HepG2 (cell line): ENCODE measurements around the gene PKMYT1. TPM values are rescaled to one million over a fixed set of nuclear protein-coding genes. Genes with fewer than 3 reads are reported as not detected.

ENCODE experiments used
- BCL6 ChIP-seq: IDR thresholded peaks from 2 replicates; pipeline ENCODE4 v1.6.1; 2016; ENCODE audit warnings: missing genetic modification reagents, missing compliant biosample characterization
- CBX5 ChIP-seq: sonication (generic); formaldehyde crosslinking; IDR thresholded peaks from 2 replicates; pipeline ENCODE4 v1.4.0; 2020; ENCODE audit warnings: missing genetic modification reagents, borderline replicate concordance
- CENPT ChIP-seq: sonication (generic); formaldehyde crosslinking; IDR thresholded peaks from 2 replicates; pipeline ENCODE4 v1.8.0; 2022; ENCODE audit warnings: low read depth, mild to moderate bottlenecking, moderate library complexity, missing genetic modification reagents
- CREBL2 ChIP-seq: sonication (generic); formaldehyde crosslinking; IDR thresholded peaks from 2 replicates; pipeline ENCODE4 v1.8.1; 2023; ENCODE audit warnings: missing genetic modification reagents, mild to moderate bottlenecking, borderline replicate concordance
- DNMT1 ChIP-seq: sonication (generic); formaldehyde crosslinking; IDR thresholded peaks from 2 replicates; pipeline ENCODE4 v1.5.1; 2020; ENCODE audit warnings: mild to moderate bottlenecking, missing genetic modification reagents
- ELF3 ChIP-seq: IDR thresholded peaks from 2 replicates; pipeline ENCODE4 v1.6.1; 2016; ENCODE audit warnings: missing genetic modification reagents, missing compliant biosample characterization
- FOXM1 ChIP-seq: sonication (generic); formaldehyde crosslinking; IDR thresholded peaks from 2 replicates; pipeline ENCODE4 v1.5.0; 2020; ENCODE audit warnings: missing genetic modification reagents
- HIVEP1 ChIP-seq: sonication (generic); formaldehyde crosslinking; IDR thresholded peaks from 2 replicates; pipeline ENCODE4 v1.4.0; 2020; ENCODE audit warnings: mild to moderate bottlenecking, missing genetic modification reagents
- HNRNPLL ChIP-seq: fragments of 200-400 bp; formaldehyde crosslinking; IDR thresholded peaks from 2 replicates; pipeline ENCODE4 v1.6.1; 2017; ENCODE audit warnings: mild to moderate bottlenecking, low read depth, low read length; ENCODE audit not compliant: poor library complexity, severe bottlenecking
- JUND ChIP-seq: sonication (generic); formaldehyde crosslinking; IDR thresholded peaks from 2 replicates; pipeline ENCODE4 v1.8.0; 2022; ENCODE audit warnings: mild to moderate bottlenecking, missing genetic modification reagents
- LRRFIP1 ChIP-seq: sonication (generic); formaldehyde crosslinking; conservative IDR thresholded peaks from 2 replicates; pipeline ENCODE4 v1.4.0; 2020; ENCODE audit warnings: missing genetic modification reagents
- NAIF1 ChIP-seq: sonication (generic); formaldehyde crosslinking; IDR thresholded peaks from 2 replicates; pipeline ENCODE4 v1.5.0; 2020; ENCODE audit warnings: mild to moderate bottlenecking, missing genetic modification reagents, borderline replicate concordance
- NFIC ChIP-seq: IDR thresholded peaks from 2 replicates; pipeline ENCODE4 v1.6.1; 2012; ENCODE audit warnings: mild to moderate bottlenecking, low read length, inconsistent platforms
- NFKB2 ChIP-seq: sonication (generic); formaldehyde crosslinking; IDR thresholded peaks from 2 replicates; pipeline ENCODE4 v1.4.0; 2020; ENCODE audit warnings: missing genetic modification reagents, borderline replicate concordance
- RBFOX2 ChIP-seq: fragments of 200-400 bp; formaldehyde crosslinking; IDR thresholded peaks from 2 replicates; pipeline ENCODE4 v1.6.1; 2017; ENCODE audit warnings: low read depth, mild to moderate bottlenecking, low read length
- SATB2 ChIP-seq: sonication (generic); formaldehyde crosslinking; IDR thresholded peaks from 2 replicates; pipeline ENCODE4 v1.5.0; 2020; ENCODE audit warnings: missing genetic modification reagents
- TBX3 ChIP-seq: fragments of 450-650 bp; IDR thresholded peaks from 2 replicates; pipeline ENCODE4 v1.6.1; 2017; ENCODE audit warnings: antibody characterized with exemption, mild to moderate bottlenecking, inconsistent platforms, borderline replicate concordance
- TCF7L2 ChIP-seq: IDR thresholded peaks from 2 replicates; pipeline ENCODE4 v1.6.1; 2011; ENCODE audit warnings: mild to moderate bottlenecking, low read depth, low read length, moderate library complexity
- YEATS2 ChIP-seq: sonication (generic); formaldehyde crosslinking; IDR thresholded peaks from 2 replicates; pipeline ENCODE4 v1.4.0; 2020; ENCODE audit warnings: missing genetic modification reagents, borderline replicate concordance
- ZNF251 ChIP-seq: sonication (generic); formaldehyde crosslinking; IDR thresholded peaks from 2 replicates; pipeline ENCODE4 v1.9.0; 2021; ENCODE audit warnings: mild to moderate bottlenecking, missing genetic modification reagents
- ZNF34 ChIP-seq: sonication (generic); formaldehyde crosslinking; IDR thresholded peaks from 2 replicates; pipeline ENCODE4 v1.4.0; 2020; ENCODE audit warnings: mild to moderate bottlenecking, missing genetic modification reagents, borderline replicate concordance
- ZNF570 ChIP-seq: sonication (generic); formaldehyde crosslinking; IDR thresholded peaks from 2 replicates; pipeline ENCODE4 v1.4.0; 2020; ENCODE audit warnings: mild to moderate bottlenecking, missing genetic modification reagents, borderline replicate concordance
- ZNF746 ChIP-seq: sonication (generic); formaldehyde crosslinking; IDR thresholded peaks from 2 replicates; pipeline ENCODE4 v1.8.0; 2022; ENCODE audit warnings: mild to moderate bottlenecking, missing genetic modification reagents
- polyA plus RNA-seq, 8 experiments: library from polyadenylated mRNA; depleted of rRNA in 3 of 8; stranded (reverse) in 7 of 8; unstranded in 1 of 8; fragments of >200 nt; fragmentation: Illumina TruSeq in 4 of 8; extraction: Trizol in 4 of 8; gene quantifications; 2 replicates each; pipeline versions ENCODE4 v1.2.1 to v1.2.3, GENCODE V29; 2011 to 2016; ENCODE audit warnings: low read depth in 4 of 8, missing spikeins in 1 of 8, mixed read lengths in 1 of 8; ENCODE audit not compliant: insufficient read depth in 1 of 8
- total RNA-seq, 5 experiments: library from RNA; depleted of rRNA; stranded (reverse); fragments of >200 nt; fragmentation: Illumina TruSeq; extraction: Trizol; gene quantifications; 2 replicates each; pipeline ENCODE4 v1.2.3, GENCODE V29; 2016; ENCODE audit warnings: low read depth in 1 of 5
- TF ChIP-seq, protein P1 (sequence below): sonication (generic); formaldehyde crosslinking; IDR thresholded peaks from 2 replicates; pipeline ENCODE4 v1.8.1; 2023; ENCODE audit warnings: mild to moderate bottlenecking, missing genetic modification reagents, borderline replicate concordance
- TF ChIP-seq, protein P2 (sequence below): sonication (generic); formaldehyde crosslinking; IDR thresholded peaks from 2 replicates; pipeline ENCODE4 v1.4.0; 2020; ENCODE audit warnings: low read depth, mild to moderate bottlenecking, missing genetic modification reagents
- TF ChIP-seq, protein P3 (sequence below): IDR thresholded peaks from 2 replicates; pipeline ENCODE4 v1.6.1; 2012; ENCODE audit warnings: low read depth, low read length, improper control_type of control experiment

Gene PKMYT1
- total and polyA plus RNA-seq, 2 of the 13 experiments (the other 11 are each of a cell fraction or from before 2014, with no cell fraction given), result 7.0 to 27.8 TPM

DNA sequence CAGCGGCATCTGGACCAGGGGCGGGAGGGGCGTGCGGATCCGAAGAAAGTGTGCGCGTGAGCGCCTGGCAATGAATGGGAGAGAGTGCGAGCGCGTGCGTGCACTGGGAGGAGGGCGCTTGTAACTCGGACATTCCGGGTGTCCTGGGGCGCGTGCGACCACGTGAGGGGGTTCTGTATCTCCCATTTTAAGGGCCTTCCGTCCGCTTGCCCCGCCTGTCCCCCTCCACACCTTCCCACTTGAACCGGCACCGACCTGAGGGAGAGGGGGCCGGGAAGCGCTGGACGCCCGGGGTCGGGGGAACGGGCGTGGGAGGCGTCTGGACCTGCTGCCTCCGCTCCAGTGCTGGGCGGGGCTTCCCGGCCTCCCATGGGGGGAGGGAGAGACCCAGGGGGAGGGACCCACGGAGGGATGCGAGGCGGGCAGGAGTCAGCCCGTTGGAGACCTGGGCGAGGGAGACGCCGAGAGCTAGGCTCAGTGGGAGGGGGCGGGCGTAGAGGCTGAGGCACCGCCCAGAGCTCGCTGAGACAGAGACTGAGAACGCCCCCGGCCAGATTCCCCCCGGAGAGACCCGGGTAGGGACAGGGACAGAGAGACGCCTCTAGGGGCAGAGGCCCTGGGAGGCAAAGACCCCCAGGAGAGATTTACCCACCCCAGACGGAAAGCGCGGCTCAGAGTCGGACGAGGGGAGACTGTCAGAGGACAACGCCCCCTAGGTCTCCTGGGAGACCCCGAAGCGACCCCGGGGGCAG, 16.3 kb downstream of the PKMYT1 start, which contains the start of gene KREMEN2 (continued):
- TF ChIP-seq ZNF570 (no peak), CENPT (CRISPR knock-in tag) (no peak), JUND (CRISPR knock-in tag) (no peak), HNRNPLL (peak; percentile 39), TBX3 (no peak), ZNF34 (CRISPR knock-in tag) (no peak), TCF7L2 (no peak), LRRFIP1 (CRISPR knock-in tag) (no peak), NAIF1 (CRISPR knock-in tag) (no peak), CBX5 (no peak), ZNF251 (CRISPR knock-in tag) (no peak), NFKB2 (no peak), NFIC (no peak), RBFOX2 (peak; percentile 15; the same call in 1 of the 2 replicates), FOXM1 (CRISPR knock-in tag) (no peak), HIVEP1 (CRISPR knock-in tag) (0 out of 2 replicates have a peak, but pooled peaks have one; percentile 49), BCL6 (CRISPR knock-in tag) (no peak), CREBL2 (no peak), ZNF746 (no peak), ELF3 (no peak), SATB2 (no peak), DNMT1 (CRISPR knock-in tag) (no peak), YEATS2 (CRISPR knock-in tag) (no peak; the same call in 1 of the 2 replicates)
- TF ChIP-seq, protein P1, sequence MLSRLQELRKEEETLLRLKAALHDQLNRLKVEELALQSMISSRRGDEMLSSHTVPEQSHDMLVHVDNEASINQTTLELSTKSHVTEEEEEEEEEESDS (CRISPR knock-in tag), result no peak
- TF ChIP-seq, protein P2, sequence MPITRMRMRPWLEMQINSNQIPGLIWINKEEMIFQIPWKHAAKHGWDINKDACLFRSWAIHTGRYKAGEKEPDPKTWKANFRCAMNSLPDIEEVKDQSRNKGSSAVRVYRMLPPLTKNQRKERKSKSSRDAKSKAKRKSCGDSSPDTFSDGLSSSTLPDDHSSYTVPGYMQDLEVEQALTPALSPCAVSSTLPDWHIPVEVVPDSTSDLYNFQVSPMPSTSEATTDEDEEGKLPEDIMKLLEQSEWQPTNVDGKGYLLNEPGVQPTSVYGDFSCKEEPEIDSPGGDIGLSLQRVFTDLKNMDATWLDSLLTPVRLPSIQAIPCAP (CRISPR knock-in tag), result no peak
- TF ChIP-seq, protein P3, sequence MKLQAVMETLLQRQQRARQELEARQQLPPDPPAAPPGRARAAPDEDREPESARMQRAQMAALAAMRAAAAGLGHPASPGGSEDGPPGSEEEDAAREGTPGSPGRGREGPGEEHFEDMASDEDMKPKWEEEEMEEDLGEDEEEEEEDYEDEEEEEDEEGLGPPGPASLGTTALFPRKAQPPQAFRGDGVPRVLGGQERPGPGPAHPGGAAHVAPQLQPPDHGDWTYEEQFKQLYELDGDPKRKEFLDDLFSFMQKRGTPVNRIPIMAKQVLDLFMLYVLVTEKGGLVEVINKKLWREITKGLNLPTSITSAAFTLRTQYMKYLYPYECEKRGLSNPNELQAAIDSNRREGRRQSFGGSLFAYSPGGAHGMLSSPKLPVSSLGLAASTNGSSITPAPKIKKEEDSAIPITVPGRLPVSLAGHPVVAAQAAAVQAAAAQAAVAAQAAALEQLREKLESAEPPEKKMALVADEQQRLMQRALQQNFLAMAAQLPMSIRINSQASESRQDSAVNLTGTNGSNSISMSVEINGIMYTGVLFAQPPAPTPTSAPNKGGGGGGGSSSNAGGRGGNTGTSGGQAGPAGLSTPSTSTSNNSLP, result no peak
